ENCODE data around the gene CADPS.

The CADPS gene

GRCh38 chr3:62843508-62843907, 31.7 kb downstream of the CADPS start:
- TF ChIP-seq, protein P1, sequence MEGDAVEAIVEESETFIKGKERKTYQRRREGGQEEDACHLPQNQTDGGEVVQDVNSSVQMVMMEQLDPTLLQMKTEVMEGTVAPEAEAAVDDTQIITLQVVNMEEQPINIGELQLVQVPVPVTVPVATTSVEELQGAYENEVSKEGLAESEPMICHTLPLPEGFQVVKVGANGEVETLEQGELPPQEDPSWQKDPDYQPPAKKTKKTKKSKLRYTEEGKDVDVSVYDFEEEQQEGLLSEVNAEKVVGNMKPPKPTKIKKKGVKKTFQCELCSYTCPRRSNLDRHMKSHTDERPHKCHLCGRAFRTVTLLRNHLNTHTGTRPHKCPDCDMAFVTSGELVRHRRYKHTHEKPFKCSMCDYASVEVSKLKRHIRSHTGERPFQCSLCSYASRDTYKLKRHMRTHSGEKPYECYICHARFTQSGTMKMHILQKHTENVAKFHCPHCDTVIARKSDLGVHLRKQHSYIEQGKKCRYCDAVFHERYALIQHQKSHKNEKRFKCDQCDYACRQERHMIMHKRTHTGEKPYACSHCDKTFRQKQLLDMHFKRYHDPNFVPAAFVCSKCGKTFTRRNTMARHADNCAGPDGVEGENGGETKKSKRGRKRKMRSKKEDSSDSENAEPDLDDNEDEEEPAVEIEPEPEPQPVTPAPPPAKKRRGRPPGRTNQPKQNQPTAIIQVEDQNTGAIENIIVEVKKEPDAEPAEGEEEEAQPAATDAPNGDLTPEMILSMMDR (IDR thresholded peaks at IDR 0.05; ENCODE audit: insufficient read depth, low read length, poor library complexity, severe bottlenecking) = no peak
- Histone ChIP-seq H3K4me3 (replicated peaks; ENCODE audit: low read depth, low read length) (no peak overlapping the region), H3K27me3 (replicated peaks; ENCODE audit: control insufficient read depth, insufficient read depth, low read length) (no peaks in the 10 kb centered on the region), H3K36me3 (ENCODE audit: control insufficient read depth, insufficient read depth, low read length) (no peaks in the 10 kb centered on the region)
- no peak for DNase-seq (ENCODE audit: extremely low read depth, insufficient read length)

DNA sequence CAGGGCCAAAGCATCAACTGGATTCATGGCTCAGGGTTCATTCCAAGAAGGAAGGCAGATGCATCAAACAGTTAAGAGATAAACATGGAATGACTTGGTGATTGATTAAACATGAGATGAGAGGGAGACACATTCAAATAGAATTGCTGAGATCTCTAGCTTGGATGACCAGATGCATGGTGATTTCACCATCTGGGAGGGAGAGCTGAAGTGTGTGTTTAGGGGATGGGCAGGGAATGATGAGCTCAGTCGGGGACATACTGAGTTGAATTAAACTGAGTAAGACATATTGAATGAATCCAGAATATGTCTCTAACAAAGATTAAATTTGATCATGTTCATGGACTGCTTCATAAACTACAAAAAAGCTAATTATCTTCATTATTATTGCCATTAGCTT, 35.5 kb downstream of the CADPS start:
- DNase-seq (ENCODE audit: extremely low read depth, insufficient read length) = no peak
- TF ChIP-seq, protein P1 (IDR thresholded peaks at IDR 0.05; ENCODE audit: insufficient read depth, low read length, poor library complexity, severe bottlenecking) = no peak
- H3K4me3 ChIP-seq (replicated peaks; ENCODE audit: low read depth, low read length) = no peak overlapping the region
- H3K27me3 ChIP-seq (replicated peaks; ENCODE audit: control insufficient read depth, insufficient read depth, low read length) = no peaks in the 10 kb centered on the region
- no peaks in the 10 kb centered on the region for H3K36me3 ChIP-seq (ENCODE audit: control insufficient read depth, insufficient read depth, low read length)

DNA sequence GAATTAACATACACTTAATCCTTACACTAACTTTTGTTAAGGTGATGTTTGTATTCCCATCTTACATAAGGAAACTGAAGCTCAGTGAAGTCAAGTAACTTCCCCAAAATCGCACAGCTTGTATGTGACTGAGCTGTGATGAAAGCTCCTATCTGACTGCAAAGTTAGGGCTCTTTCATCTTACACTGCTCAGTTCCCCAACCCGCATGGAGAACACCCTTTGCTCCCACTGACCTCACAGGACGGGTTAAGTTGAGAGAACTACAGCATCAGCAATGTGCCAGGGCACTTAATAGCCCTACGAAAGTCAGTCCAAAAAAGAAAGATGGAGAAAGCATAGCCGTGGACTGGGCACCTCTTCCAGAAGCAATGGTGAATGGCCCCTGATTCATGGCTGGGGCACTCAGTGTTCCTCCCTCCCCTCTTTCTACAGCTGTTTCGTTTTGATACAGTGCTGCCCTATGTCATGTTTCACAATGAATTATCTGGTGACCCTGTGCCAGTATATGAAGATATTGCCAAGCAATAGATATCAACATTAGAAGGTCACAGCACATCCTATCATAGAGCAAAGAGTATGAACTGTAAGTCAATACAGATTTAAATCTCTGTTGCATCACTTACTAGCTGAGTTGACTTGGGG, 38.0 kb downstream of the CADPS start:
- no peaks in the 10 kb centered on the region for H3K27me3 ChIP-seq (replicated peaks; ENCODE audit: control insufficient read depth, insufficient read depth, low read length)
- TF ChIP-seq, protein P1 (IDR thresholded peaks at IDR 0.05; ENCODE audit: insufficient read depth, low read length, poor library complexity, severe bottlenecking) = no peak
- H3K4me3 ChIP-seq (replicated peaks; ENCODE audit: low read depth, low read length) = no peak overlapping the region

GRCh38 chr3:62835554-62836236, 39.5 kb downstream of the CADPS start:
- H3K36me3 ChIP-seq (ENCODE audit: control insufficient read depth, insufficient read depth, low read length) = no peaks in the 10 kb centered on the region
- TF ChIP-seq, protein P1 (IDR thresholded peaks at IDR 0.05; ENCODE audit: insufficient read depth, low read length, poor library complexity, severe bottlenecking) = no peak
- H3K27me3 ChIP-seq (replicated peaks; ENCODE audit: control insufficient read depth, insufficient read depth, low read length) = no peaks in the 10 kb centered on the region
- no peak overlapping the region for H3K4me3 ChIP-seq (replicated peaks; ENCODE audit: low read depth, low read length)
- DNase-seq (ENCODE audit: extremely low read depth, insufficient read length) = no peak

More for the DNA sequence above, 38.0 kb downstream of the CADPS start:
- no peaks in the 10 kb centered on the region for H3K36me3 ChIP-seq (ENCODE audit: control insufficient read depth, insufficient read depth, low read length)
- DNase-seq (ENCODE audit: extremely low read depth, insufficient read length) = no peak

- TF ChIP-seq, protein P1 (IDR thresholded peaks at IDR 0.05; ENCODE audit: insufficient read depth, low read length, poor library complexity, severe bottlenecking) = peak; percentile 54
- Histone ChIP-seq H3K27me3 (replicated peaks; ENCODE audit: control insufficient read depth, insufficient read depth, low read length) (no peaks in the 10 kb centered on the region), H3K36me3 (ENCODE audit: control insufficient read depth, insufficient read depth, low read length) (no peaks in the 10 kb centered on the region), H3K4me3 (replicated peaks; ENCODE audit: low read depth, low read length) (no peak overlapping the region)
- DNase-seq (ENCODE audit: extremely low read depth, insufficient read length) = no peak
These were observed 41.7 kb downstream of the CADPS start for GRCh38 chr3:62833538-62833937.

Data from GM06990 (cell line).